Chondrocyte (in vitro differentiated cells): ENCODE data around the gene ZNF185. TPM values are rescaled to one million over a fixed set of nuclear protein-coding genes. Genes with fewer than 3 reads are reported as not detected.

Experiments used
- DNase-seq: peaks from one replicate; pipeline ENCODE4 v3.0.0; 2021; ENCODE audit warnings: mixed read lengths, low spot score
- H3K27ac Mint-ChIP-seq: one replicate; pipeline ENCODE4 v1.8.0; 2021; ENCODE audit warnings: mild to moderate bottlenecking, moderate library complexity, mixed read lengths; ENCODE audit not compliant: unreplicated experiment
- H3K27me3 Mint-ChIP-seq: 2 replicates; pipeline ENCODE4 v1.8.0; 2021; ENCODE audit warnings: low read depth, mixed read lengths
- H3K36me3 Mint-ChIP-seq: 2 replicates; pipeline ENCODE4 v1.8.0; 2021; ENCODE audit warnings: low read depth, mixed read lengths
- H3K4me1 Mint-ChIP-seq: 2 replicates; pipeline ENCODE4 v1.8.0; 2021; ENCODE audit warnings: low read depth, mild to moderate bottlenecking, mixed read lengths
- H3K4me3 Mint-ChIP-seq: one replicate; pipeline ENCODE4 v1.8.0; 2021; ENCODE audit warnings: mild to moderate bottlenecking, moderate library complexity, mixed read lengths; ENCODE audit not compliant: unreplicated experiment
- H3K9me3 Mint-ChIP-seq: 2 replicates; pipeline ENCODE4 v1.8.0; 2021; ENCODE audit warnings: low read depth, mixed read lengths
- total RNA-seq: library from RNA; stranded (reverse); gene quantifications from 3 replicates; pipeline ENCODE4 v1.2.1, GENCODE V29; 2021
- TF ChIP-seq, protein P1 (sequence below): fragments of 200-600 bp; sonication (generic); IDR thresholded peaks from 2 replicates; pipeline ENCODE4 v1.5.0; 2021; ENCODE audit warnings: antibody characterized with exemption, mild to moderate bottlenecking, moderate library complexity

The ZNF185 gene
- total RNA-seq, 1 donor from 2014 or later, result 14.0 TPM

DNA sequence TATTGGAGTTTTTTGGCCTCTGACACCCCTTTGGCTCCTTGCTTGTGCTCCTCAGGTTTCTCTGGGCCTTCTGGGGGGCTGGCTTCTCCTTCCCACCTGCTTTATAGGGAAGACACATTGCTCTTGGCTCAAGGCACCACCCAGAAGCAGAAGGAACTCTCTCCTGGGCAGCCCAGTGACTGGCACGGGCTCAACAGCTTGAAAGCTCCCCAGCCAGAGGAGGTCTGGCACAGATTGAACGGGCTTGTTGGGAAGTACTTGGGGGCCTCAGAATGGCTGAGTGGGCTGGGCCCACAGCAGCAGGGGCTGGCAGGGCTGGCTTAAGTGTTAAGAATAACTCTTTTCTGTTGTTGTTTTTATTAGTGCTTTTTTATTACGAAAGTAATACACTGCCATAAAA is 11.2 kb upstream of the ZNF185 start:
- Mint-ChIP-seq H3K4me1 (no peaks in the 10 kb centered on the region), H3K9me3 (peaks cover 28% of the 10 kb centered on the region), H3K4me3 (no peak overlapping the region), H3K27me3 (peaks cover 19% of the 10 kb centered on the region), H3K27ac (no peak overlapping the region), H3K36me3 (peaks cover 6% of the 10 kb centered on the region)
- TF ChIP-seq, protein P1, sequence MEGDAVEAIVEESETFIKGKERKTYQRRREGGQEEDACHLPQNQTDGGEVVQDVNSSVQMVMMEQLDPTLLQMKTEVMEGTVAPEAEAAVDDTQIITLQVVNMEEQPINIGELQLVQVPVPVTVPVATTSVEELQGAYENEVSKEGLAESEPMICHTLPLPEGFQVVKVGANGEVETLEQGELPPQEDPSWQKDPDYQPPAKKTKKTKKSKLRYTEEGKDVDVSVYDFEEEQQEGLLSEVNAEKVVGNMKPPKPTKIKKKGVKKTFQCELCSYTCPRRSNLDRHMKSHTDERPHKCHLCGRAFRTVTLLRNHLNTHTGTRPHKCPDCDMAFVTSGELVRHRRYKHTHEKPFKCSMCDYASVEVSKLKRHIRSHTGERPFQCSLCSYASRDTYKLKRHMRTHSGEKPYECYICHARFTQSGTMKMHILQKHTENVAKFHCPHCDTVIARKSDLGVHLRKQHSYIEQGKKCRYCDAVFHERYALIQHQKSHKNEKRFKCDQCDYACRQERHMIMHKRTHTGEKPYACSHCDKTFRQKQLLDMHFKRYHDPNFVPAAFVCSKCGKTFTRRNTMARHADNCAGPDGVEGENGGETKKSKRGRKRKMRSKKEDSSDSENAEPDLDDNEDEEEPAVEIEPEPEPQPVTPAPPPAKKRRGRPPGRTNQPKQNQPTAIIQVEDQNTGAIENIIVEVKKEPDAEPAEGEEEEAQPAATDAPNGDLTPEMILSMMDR, result no peak
- DNase-seq, result peak; percentile 49

DNA sequence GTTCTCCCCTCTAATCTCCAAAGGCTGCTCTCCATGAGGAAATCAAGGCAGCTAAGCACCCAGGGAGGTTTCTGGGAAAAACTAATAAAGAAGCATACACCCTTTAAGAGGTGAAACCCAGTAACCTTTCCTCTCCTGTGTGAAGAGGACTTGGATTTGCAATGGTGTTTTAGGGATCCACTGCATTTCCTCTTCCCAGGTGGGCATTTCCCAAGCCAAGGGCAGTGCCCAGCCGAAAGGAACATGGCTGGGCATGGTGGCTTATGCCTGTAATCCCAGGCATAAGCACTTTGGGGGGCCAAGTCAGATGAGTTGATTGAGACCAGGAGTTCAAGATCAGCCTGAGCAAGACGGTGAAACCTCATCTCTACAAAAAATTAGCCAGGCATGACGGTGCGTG is 5.4 kb upstream of the ZNF185 start:
- H3K9me3 Mint-ChIP-seq, result peaks cover 21% of the 10 kb centered on the region
- peaks cover 19% of the 10 kb centered on the region for H3K27me3 Mint-ChIP-seq

DNA sequence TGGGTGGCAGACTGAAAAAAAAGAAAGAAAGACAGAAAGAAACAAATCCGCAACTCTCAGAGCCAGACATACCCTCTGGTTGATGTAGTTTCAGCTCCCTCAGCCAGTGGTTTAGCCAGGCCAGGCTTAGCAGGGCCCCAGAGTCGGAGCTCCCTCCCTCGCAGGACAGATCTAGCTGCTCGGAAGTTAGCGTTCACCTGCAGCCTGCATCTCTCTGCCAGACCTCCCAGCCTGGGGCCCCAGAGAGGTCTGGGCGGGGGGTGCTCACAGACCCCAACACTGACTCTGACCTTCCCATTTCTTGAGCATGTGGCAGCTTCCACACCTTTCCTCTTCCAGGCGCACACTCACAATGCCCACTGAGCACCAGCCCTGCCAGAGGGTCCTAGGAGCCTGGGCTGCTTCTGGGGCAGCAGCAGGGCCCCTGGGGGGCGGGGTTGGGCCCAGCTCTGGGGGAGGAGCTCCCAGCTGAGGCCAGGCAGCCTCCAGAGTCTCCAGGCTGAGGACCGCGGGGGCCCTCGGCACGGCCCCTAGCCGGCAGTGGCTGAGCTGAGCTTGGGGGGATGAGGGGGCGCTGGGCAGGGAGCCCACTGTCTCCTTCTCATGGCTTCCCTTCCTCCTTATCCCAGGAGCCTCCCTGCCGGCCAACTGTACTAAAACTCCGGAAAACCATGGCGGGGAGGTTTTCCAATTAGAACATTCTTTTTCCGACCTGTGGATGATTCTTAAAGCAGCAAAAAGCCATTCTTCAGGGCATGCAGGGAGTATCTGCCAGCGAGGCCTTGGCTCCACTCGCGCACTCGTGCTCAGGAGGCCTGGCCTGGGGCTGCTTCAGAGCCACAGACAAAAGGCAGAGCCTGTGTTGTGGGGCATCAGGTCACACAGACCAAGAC is 4.6 kb upstream of the ZNF185 start:
- peak; percentile 71 for DNase-seq
- TF ChIP-seq, protein P1, result no peak
- Mint-ChIP-seq H3K27ac (no peak overlapping the region), H3K4me1 (peaks cover 4% of the 10 kb centered on the region), H3K27me3 (peaks cover 17% of the 10 kb centered on the region), H3K36me3 (peaks cover 9% of the 10 kb centered on the region), H3K9me3 (peaks cover 21% of the 10 kb centered on the region), H3K4me3 (no peak overlapping the region)

More for the DNA sequence above, 5.4 kb upstream of the ZNF185 start:
- no peak overlapping the region for H3K27ac Mint-ChIP-seq
- H3K4me1 Mint-ChIP-seq, result peaks cover 4% of the 10 kb centered on the region
- TF ChIP-seq, protein P1, result no peak
- no peak overlapping the region for H3K4me3 Mint-ChIP-seq
- H3K36me3 Mint-ChIP-seq, result peaks cover 9% of the 10 kb centered on the region
- DNase-seq, result no peak

DNA sequence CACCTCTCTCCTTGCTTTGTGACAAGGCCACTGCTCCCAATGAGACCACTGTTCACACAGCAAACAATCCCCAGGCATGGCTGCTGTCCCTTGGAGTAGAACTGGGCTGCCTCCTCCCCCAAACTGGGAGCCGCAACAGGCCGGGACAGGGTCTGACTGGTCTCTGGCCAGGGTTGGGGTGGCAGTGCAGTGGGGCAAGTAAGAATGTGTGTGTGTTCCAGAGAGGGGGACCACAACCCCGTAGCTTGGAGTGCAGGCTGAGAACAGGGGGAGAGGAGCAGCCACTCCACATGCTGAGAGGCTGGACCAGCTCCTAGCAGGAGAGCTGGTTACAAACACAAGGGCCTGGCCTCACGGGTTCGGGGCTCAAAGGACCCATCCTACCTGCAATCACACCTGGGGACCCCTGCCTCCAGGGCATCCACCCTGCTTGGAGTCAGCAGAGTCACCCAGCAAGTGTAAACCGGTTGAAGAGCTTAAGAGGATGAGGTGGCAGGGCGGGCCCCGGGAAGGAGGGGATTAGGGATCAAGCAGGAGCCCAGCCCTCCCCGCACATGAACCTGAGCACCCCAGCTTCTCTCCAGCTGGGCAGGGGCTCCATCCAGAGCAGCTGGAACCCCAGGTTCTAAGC is 3.8 kb upstream of the ZNF185 start:
- peaks cover 4% of the 10 kb centered on the region for H3K4me1 Mint-ChIP-seq
- peaks cover 13% of the 10 kb centered on the region for H3K27me3 Mint-ChIP-seq
- H3K4me3 Mint-ChIP-seq, result no peak overlapping the region
- peaks cover 9% of the 10 kb centered on the region for H3K36me3 Mint-ChIP-seq
- TF ChIP-seq, protein P1, result no peak
- H3K27ac Mint-ChIP-seq, result no peak overlapping the region
- H3K9me3 Mint-ChIP-seq, result peaks cover 21% of the 10 kb centered on the region
- peak; percentile 68 for DNase-seq

DNA sequence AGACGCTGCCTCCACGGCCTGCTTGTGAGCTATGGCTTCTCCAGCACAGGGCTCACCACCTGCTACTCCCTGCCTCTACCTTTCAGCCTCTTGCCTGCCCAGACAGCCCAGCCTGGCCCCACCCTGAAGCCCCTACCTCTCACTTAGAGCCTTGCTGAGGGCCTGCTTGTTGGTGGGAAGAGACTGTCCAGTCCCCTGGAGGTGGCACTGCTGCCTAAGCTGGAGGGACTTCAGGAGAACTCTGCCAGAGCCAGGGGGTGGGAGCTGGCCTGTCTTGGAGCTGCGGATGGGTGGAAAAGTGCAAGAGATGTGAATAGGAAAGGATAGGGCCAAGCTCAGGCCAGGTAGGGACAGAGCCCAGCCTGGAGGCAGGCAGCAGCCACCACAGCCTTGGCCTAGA is 2.7 kb upstream of the ZNF185 start:
- Mint-ChIP-seq H3K36me3 (peaks cover 9% of the 10 kb centered on the region), H3K4me1 (peaks cover 4% of the 10 kb centered on the region), H3K27ac (no peak overlapping the region), H3K27me3 (peaks cover 10% of the 10 kb centered on the region), H3K4me3 (no peak overlapping the region), H3K9me3 (peaks cover 13% of the 10 kb centered on the region)
- TF ChIP-seq, protein P1, result no peak
- peak; percentile 86 for DNase-seq
